KBM-7 (cell line): ENCODE data around the gene CDK2AP2.

Experiments used
- DNase-seq: peaks from one replicate; pipeline ENCODE4 v3.0.0-alpha.2; 2015
- in situ Hi-C: fragments of 300-500 bp; cut with MboI; formaldehyde crosslinking; loops from 2 replicates; pipeline ENCODE4 v1.14.3; 2020; ENCODE audit warnings: low sequenced_read_pairs, low pct_unique_long_range_greater_than_20kb, mixed read lengths

The CDK2AP2 gene

GRCh38 chr11:67505605-67506396, 2.2 kb downstream of the CDK2AP2 start:
- in situ Hi-C loops = no loop called here
- DNase-seq = peak; percentile 93

GRCh38 chr11:67504950-67505581, 2.9 kb downstream of the CDK2AP2 start, which contains the start of gene PITPNM1:
Gene PITPNM1, minus strand, starts transcription at chr11:67505363. Its CDS starts 1,183 bp downstream, at chr11:67504180.
- in situ Hi-C loops = no loop called here
- peak; percentile 23 for DNase-seq

GRCh38 chr11:67504005-67504949, 3.7 kb downstream of the CDK2AP2 start:
- in situ Hi-C loops = no loop called here
- DNase-seq = no peak

- no peak for DNase-seq
- in situ Hi-C loops = no loop called here
Measured at GRCh38 chr11:67503119-67504004, 4.6 kb downstream of the CDK2AP2 start.

GRCh38 chr11:67502328-67502979, 5.5 kb downstream of the CDK2AP2 start:
- in situ Hi-C loops = no loop called here
- DNase-seq = no peak

- no peak for DNase-seq
- in situ Hi-C loops = no loop called here
Measured at GRCh38 chr11:67501854-67502253, 6.1 kb downstream of the CDK2AP2 start.

GRCh38 chr11:67500831-67501715, 6.9 kb downstream of the CDK2AP2 start:
- in situ Hi-C loops = no loop called here
- no peak for DNase-seq

GRCh38 chr11:67500484-67500821, 7.5 kb downstream of the CDK2AP2 start:
- in situ Hi-C loops = no loop called here
- no peak for DNase-seq

- in situ Hi-C loops = no loop called here
Measured at GRCh38 chr11:67499808-67500483, 8.0 kb downstream of the CDK2AP2 start.

GRCh38 chr11:67498544-67498972, 9.4 kb downstream of the CDK2AP2 start:
- DNase-seq = no peak
- in situ Hi-C loops = no loop called here

More at GRCh38 chr11:67499808-67500483, 8.0 kb downstream of the CDK2AP2 start:
- DNase-seq = no peak

- DNase-seq = no peak
- in situ Hi-C loops = no loop called here
Measured at GRCh38 chr11:67497656-67498291, 10.2 kb downstream of the CDK2AP2 start.

- in situ Hi-C loops = no loop called here
- no peak for DNase-seq
Measured at GRCh38 chr11:67496113-67496512, 11.8 kb downstream of the CDK2AP2 start.

- in situ Hi-C loops = no loop called here
- DNase-seq = no peak
Measured at GRCh38 chr11:67495234-67496005, 12.5 kb downstream of the CDK2AP2 start.

- in situ Hi-C loops = no loop called here
- DNase-seq = no peak
Measured at GRCh38 chr11:67494371-67495233, 13.4 kb downstream of the CDK2AP2 start.
